NT2/D1 (cell line): ENCODE data around the gene ATG10.
A peak's percentile ranks its signal among the peaks of the same experiment; 100 is the strongest.

ENCODE experiments used
- DNase-seq: peaks from one replicate; pipeline ENCODE4 v3.0.0-alpha.2; 2011; ENCODE audit warnings: low read depth, low spot score
- H3K27me3 ChIP-seq: 2 replicates; pipeline ENCODE4 v1.6.0; 2011; ENCODE audit warnings: mild to moderate bottlenecking; ENCODE audit not compliant: insufficient read length, insufficient read depth
- H3K36me3 ChIP-seq: 2 replicates; pipeline ENCODE4 v1.6.1; 2011; ENCODE audit warnings: mild to moderate bottlenecking, low read length, mixed read lengths; ENCODE audit not compliant: insufficient read depth, insufficient read length
- H3K4me1 ChIP-seq: 2 replicates; pipeline ENCODE4 v1.5.1; 2011; ENCODE audit not compliant: insufficient read depth, insufficient read length
- H3K4me3 ChIP-seq: 2 replicates; pipeline ENCODE4 v1.5.1; 2011; ENCODE audit warnings: low read depth; ENCODE audit not compliant: insufficient read length
- H3K9ac ChIP-seq: 2 replicates; pipeline ENCODE4 v1.6.0; 2011; ENCODE audit warnings: low read depth; ENCODE audit not compliant: insufficient read length
- H3K9me3 ChIP-seq: 2 replicates; pipeline ENCODE4 v1.5.1; 2011; ENCODE audit warnings: mild to moderate bottlenecking, low read length; ENCODE audit not compliant: insufficient read depth
- SUZ12 ChIP-seq: IDR thresholded peaks from 2 replicates; pipeline ENCODE4 v1.6.1; 2011; ENCODE audit not compliant: insufficient read length, insufficient read depth; ENCODE audit errors: extremely low read depth
- YY1 ChIP-seq: IDR thresholded peaks from 2 replicates; pipeline ENCODE4 v1.6.1; 2011; ENCODE audit not compliant: insufficient read length, insufficient read depth
- ZNF274 ChIP-seq: IDR thresholded peaks from 2 replicates; pipeline ENCODE4 v1.6.1; 2011; ENCODE audit warnings: mild to moderate bottlenecking, low read depth, low read length

ATG10 gene

GRCh38 chr5:82276800-82277612 is 305.2 kb downstream of the ATG10 start:
- no peak for DNase-seq

GRCh38 chr5:82277613-82277986 is 305.8 kb downstream of the ATG10 start:
- H3K27me3 ChIP-seq, result no peaks in the 10 kb centered on the region
- no peak for DNase-seq
- peaks cover 2% of the 10 kb centered on the region for H3K4me1 ChIP-seq

More at GRCh38 chr5:82276800-82277612, 305.2 kb downstream of the ATG10 start:
- no peaks in the 10 kb centered on the region for H3K9me3 ChIP-seq
- no peak for TF ChIP-seq YY1
- no peaks in the 10 kb centered on the region for H3K27me3 ChIP-seq
- peaks cover 2% of the 10 kb centered on the region for H3K4me1 ChIP-seq
- peaks cover 39% of the 10 kb centered on the region for H3K36me3 ChIP-seq
- peak overlapping the region; percentile 95 for H3K9ac ChIP-seq
- peak overlapping the region; percentile 92 for H3K4me3 ChIP-seq

GRCh38 chr5:82277987-82278710 is 306.3 kb downstream of the ATG10 start, which contains the start of gene RPS23:
Gene RPS23, minus strand, starts transcription at chr5:82278354. Its CDS starts 31 bp downstream, at chr5:82278323.
- Histone ChIP-seq H3K36me3 (peaks cover 39% of the 10 kb centered on the region), H3K4me3 (peak within 1 kb of the TSS; percentile 92), H3K9me3 (no peaks in the 10 kb centered on the region), H3K27me3 (no peaks in the 10 kb centered on the region), H3K4me1 (peaks cover 2% of the 10 kb centered on the region), H3K9ac (peak within 1 kb of the TSS; percentile 95)
- TF ChIP-seq YY1 (no peak), SUZ12 (no peak), ZNF274 (no peak)
- DNase-seq, result peak; percentile 76

More at GRCh38 chr5:82277613-82277986, 305.8 kb downstream of the ATG10 start:
- TF ChIP-seq ZNF274 (no peak), SUZ12 (no peak), YY1 (no peak)
- Histone ChIP-seq H3K9ac (peak overlapping the region; percentile 95), H3K4me3 (peak overlapping the region; percentile 92), H3K9me3 (no peaks in the 10 kb centered on the region), H3K36me3 (peaks cover 39% of the 10 kb centered on the region)

- Histone ChIP-seq H3K36me3 (peaks cover 39% of the 10 kb centered on the region), H3K9me3 (no peaks in the 10 kb centered on the region), H3K27me3 (no peaks in the 10 kb centered on the region), H3K4me3 (peak overlapping the region; percentile 92), H3K4me1 (peaks cover 2% of the 10 kb centered on the region), H3K9ac (peak overlapping the region; percentile 95)
- no peak for TF ChIP-seq YY1
- TF ChIP-seq SUZ12, result no peak
- no peak for TF ChIP-seq ZNF274
- no peak for DNase-seq
Measured at GRCh38 chr5:82278711-82279370, 307.0 kb downstream of the ATG10 start.

GRCh38 chr5:82283893-82284292 is 312.1 kb downstream of the ATG10 start:
- H3K36me3 ChIP-seq, result no peaks in the 10 kb centered on the region
- no peaks in the 10 kb centered on the region for H3K27me3 ChIP-seq
- no peak overlapping the region for H3K4me3 ChIP-seq
- no peak overlapping the region for H3K9ac ChIP-seq
- H3K4me1 ChIP-seq, result no peaks in the 10 kb centered on the region
- no peaks in the 10 kb centered on the region for H3K9me3 ChIP-seq
- TF ChIP-seq YY1 (no peak), SUZ12 (no peak), ZNF274 (no peak)
- DNase-seq, result no peak

GRCh38 chr5:82285206-82285605 is 313.4 kb downstream of the ATG10 start:
- Histone ChIP-seq H3K9ac (no peak overlapping the region), H3K4me3 (no peak overlapping the region), H3K4me1 (no peaks in the 10 kb centered on the region), H3K27me3 (no peaks in the 10 kb centered on the region), H3K9me3 (no peaks in the 10 kb centered on the region), H3K36me3 (no peaks in the 10 kb centered on the region)
- TF ChIP-seq YY1 (no peak), ZNF274 (no peak), SUZ12 (no peak)
- no peak for DNase-seq

GRCh38 chr5:82287625-82288024 is 315.8 kb downstream of the ATG10 start:
- H3K27me3 ChIP-seq, result no peaks in the 10 kb centered on the region
- no peak for DNase-seq
- H3K36me3 ChIP-seq, result no peaks in the 10 kb centered on the region
- H3K4me1 ChIP-seq, result peaks cover 1% of the 10 kb centered on the region
- no peak overlapping the region for H3K4me3 ChIP-seq
- no peaks in the 10 kb centered on the region for H3K9me3 ChIP-seq
- TF ChIP-seq ZNF274 (no peak), SUZ12 (no peak), YY1 (no peak)
- H3K9ac ChIP-seq, result no peak overlapping the region
